Astrocyte of the cerebellum (primary cell): ENCODE results near the gene ZDHHC11B.
A peak's percentile ranks its signal among the peaks of the same experiment; 100 is the strongest.

Source experiments
- DNase-seq: peaks from one replicate; pipeline ENCODE4 v3.0.0-alpha.2; 2011; ENCODE audit warnings: low read depth
- H3K4me3 ChIP-seq: 2 replicates; pipeline ENCODE4 v1.5.1; 2011; ENCODE audit warnings: mild to moderate bottlenecking, low read depth, low read length, moderate library complexity
- CTCF ChIP-seq: IDR thresholded peaks from 2 replicates; pipeline ENCODE4 v1.5.1; 2012; ENCODE audit warnings: low read length, low read depth, moderate library complexity, mild to moderate bottlenecking; ENCODE audit errors: missing control alignments
- in situ Hi-C: cut with HindIII; loops from 2 replicates; pipeline ENCODE4 v1.10.0; 2017; ENCODE audit warnings: low sequenced_read_pairs

ZDHHC11B gene

GRCh38 chr5:669111-669841, 115.3 kb downstream of the ZDHHC11B start:
- no peak overlapping the region for H3K4me3 ChIP-seq
- no peak for DNase-seq
- peak; percentile 79 for TF ChIP-seq CTCF

GRCh38 chr5:668283-668995, 116.1 kb downstream of the ZDHHC11B start:
- DNase-seq = no peak
- in situ Hi-C loops = no loop called here
- H3K4me3 ChIP-seq = no peak overlapping the region
- no peak for TF ChIP-seq CTCF

More at GRCh38 chr5:669111-669841, 115.3 kb downstream of the ZDHHC11B start:
- in situ Hi-C loops = no loop called here

GRCh38 chr5:666816-667498, 117.6 kb downstream of the ZDHHC11B start:
- no peak overlapping the region for H3K4me3 ChIP-seq
- no peak for DNase-seq
- in situ Hi-C loops = no loop called here
- no peak for TF ChIP-seq CTCF

GRCh38 chr5:665956-666711, 118.4 kb downstream of the ZDHHC11B start:
- no peak for DNase-seq
- no peak overlapping the region for H3K4me3 ChIP-seq
- in situ Hi-C loops = no loop called here
- TF ChIP-seq CTCF = no peak

- no peak overlapping the region for H3K4me3 ChIP-seq
- no peak for TF ChIP-seq CTCF
- no peak for DNase-seq
- in situ Hi-C loops = no loop called here
Measured at GRCh38 chr5:665541-665955, 119.0 kb downstream of the ZDHHC11B start.

- DNase-seq = no peak
- no peak for TF ChIP-seq CTCF
- in situ Hi-C loops = no loop called here
- no peak overlapping the region for H3K4me3 ChIP-seq
Measured at GRCh38 chr5:664994-665360, 119.6 kb downstream of the ZDHHC11B start.
